Measurements from ENCODE around the gene FANCM. TPM values are rescaled to one million over a fixed set of nuclear protein-coding genes. Genes with fewer than 3 reads are reported as not detected.

FANCM gene, protein sequence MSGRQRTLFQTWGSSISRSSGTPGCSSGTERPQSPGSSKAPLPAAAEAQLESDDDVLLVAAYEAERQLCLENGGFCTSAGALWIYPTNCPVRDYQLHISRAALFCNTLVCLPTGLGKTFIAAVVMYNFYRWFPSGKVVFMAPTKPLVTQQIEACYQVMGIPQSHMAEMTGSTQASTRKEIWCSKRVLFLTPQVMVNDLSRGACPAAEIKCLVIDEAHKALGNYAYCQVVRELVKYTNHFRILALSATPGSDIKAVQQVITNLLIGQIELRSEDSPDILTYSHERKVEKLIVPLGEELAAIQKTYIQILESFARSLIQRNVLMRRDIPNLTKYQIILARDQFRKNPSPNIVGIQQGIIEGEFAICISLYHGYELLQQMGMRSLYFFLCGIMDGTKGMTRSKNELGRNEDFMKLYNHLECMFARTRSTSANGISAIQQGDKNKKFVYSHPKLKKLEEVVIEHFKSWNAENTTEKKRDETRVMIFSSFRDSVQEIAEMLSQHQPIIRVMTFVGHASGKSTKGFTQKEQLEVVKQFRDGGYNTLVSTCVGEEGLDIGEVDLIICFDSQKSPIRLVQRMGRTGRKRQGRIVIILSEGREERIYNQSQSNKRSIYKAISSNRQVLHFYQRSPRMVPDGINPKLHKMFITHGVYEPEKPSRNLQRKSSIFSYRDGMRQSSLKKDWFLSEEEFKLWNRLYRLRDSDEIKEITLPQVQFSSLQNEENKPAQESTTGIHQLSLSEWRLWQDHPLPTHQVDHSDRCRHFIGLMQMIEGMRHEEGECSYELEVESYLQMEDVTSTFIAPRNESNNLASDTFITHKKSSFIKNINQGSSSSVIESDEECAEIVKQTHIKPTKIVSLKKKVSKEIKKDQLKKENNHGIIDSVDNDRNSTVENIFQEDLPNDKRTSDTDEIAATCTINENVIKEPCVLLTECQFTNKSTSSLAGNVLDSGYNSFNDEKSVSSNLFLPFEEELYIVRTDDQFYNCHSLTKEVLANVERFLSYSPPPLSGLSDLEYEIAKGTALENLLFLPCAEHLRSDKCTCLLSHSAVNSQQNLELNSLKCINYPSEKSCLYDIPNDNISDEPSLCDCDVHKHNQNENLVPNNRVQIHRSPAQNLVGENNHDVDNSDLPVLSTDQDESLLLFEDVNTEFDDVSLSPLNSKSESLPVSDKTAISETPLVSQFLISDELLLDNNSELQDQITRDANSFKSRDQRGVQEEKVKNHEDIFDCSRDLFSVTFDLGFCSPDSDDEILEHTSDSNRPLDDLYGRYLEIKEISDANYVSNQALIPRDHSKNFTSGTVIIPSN (N-terminal part only)
- 1 to 10 TPM; 2.6 to 7.1 (median 3.2) TPM for total RNA-seq

DNA sequence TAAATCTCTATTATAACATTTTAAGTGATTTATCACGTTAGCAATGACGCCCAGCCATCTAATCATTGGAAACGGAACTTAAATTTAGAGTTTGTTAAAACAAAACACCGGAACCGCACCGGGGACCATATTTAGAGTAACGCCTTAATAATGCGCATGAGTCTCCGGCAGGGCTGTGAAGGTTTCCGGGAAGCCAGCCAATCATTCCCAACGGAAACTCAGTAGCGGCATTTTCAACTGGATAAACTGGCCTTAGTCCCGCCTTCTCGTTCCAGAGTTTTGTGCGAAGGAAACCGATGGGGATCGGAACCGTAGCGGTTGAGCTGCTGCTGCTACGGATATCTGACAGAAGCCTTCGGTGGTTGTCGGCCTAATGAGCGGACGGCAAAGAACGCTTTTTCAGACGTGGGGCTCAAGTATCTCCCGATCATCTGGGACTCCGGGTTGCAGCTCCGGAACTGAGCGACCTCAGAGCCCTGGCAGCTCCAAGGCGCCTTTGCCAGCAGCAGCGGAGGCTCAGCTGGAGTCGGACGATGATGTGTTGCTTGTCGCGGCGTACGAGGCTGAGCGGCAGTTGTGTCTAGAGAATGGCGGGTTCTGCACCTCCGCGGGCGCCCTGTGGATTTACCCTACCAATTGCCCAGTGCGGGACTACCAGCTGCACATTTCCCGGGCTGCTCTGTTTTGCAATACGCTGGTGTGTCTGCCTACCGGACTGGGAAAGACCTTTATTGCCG lies at the start of gene FANCM:
Gene FANCM (plus strand): TSS at position 272 of the 737 bp plus-strand sequence. CDS start 102 bp downstream, at position 374.
- Histone ChIP-seq H3K27me3 (no peaks in the 10 kb centered on the region), H3K4me1 (peaks cover 12 to 42% (median 39%) of the 10 kb centered on the region in 4 donors), H3K36me3 (no peaks in the 10 kb centered on the region), H3K27ac (replicated peaks in 1 of 4) (peak within 1 kb of the TSS; percentile 83 to 90 (median 86)), H3K4me3 (peak within 1 kb of the TSS; percentile 70 to 86 (median 74)), H3K9me3 (no peaks in the 10 kb centered on the region)
- intact Hi-C loops (cut with DNase I), result loop anchor here (2.0 to 5.0 kb wide), 2 partner anchors 173 to 239 kb away; partner anchors contain the start of gene TOGARAM1
- WGBS, result under 1% methylated on average over 18 of the region's 48 CpGs
- TF ChIP-seq POLR2A (IDR thresholded peaks at IDR 0.05; ENCODE audit: low read depth), result no peak
- TF ChIP-seq EP300 (IDR thresholded peaks at IDR 0.05), result no peak
- peak; percentile 65 to 89 for TF ChIP-seq POLR2AphosphoS5 (IDR thresholded peaks at IDR 0.05)
- TF ChIP-seq, protein P1, sequence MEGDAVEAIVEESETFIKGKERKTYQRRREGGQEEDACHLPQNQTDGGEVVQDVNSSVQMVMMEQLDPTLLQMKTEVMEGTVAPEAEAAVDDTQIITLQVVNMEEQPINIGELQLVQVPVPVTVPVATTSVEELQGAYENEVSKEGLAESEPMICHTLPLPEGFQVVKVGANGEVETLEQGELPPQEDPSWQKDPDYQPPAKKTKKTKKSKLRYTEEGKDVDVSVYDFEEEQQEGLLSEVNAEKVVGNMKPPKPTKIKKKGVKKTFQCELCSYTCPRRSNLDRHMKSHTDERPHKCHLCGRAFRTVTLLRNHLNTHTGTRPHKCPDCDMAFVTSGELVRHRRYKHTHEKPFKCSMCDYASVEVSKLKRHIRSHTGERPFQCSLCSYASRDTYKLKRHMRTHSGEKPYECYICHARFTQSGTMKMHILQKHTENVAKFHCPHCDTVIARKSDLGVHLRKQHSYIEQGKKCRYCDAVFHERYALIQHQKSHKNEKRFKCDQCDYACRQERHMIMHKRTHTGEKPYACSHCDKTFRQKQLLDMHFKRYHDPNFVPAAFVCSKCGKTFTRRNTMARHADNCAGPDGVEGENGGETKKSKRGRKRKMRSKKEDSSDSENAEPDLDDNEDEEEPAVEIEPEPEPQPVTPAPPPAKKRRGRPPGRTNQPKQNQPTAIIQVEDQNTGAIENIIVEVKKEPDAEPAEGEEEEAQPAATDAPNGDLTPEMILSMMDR (IDR thresholded peaks at IDR 0.05), result no peak
- peak; percentile 97 for DNase-seq (ENCODE audit: extremely low spot score)

DNA sequence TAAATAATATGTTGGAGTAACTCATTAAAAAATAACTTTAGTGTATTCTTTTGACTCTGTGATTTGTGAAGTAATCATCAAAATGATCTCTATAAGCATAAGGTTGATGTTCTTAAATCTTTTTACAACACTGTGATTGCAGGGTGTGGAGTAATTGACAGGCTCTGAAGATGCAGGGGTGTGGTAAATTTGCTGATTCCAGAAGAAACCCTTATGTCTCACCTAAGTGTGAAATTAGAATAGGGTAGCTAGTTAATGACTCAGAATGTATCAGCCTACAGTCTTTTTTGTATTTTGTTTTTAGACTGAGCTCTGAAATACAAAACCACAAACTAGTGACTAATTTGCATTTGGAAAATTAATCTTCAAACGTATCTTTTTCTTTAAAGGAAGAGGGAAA lies 45.9 kb upstream of the FANCM start:
- peaks cover 0 to 3% (median 0%) of the 10 kb centered on the region in 4 donors for H3K36me3 ChIP-seq
- H3K4me1 ChIP-seq, result peaks cover 13 to 67% (median 57%) of the 10 kb centered on the region in 4 donors
- H3K9me3 ChIP-seq, result no peaks in the 10 kb centered on the region
- intact Hi-C loops (cut with DNase I), result loop anchor here (10.0 kb wide), 1 partner anchor 175 kb away; no protein-coding TSS in a partner anchor
- no peak for TF ChIP-seq POLR2AphosphoS5 (IDR thresholded peaks at IDR 0.05)
- no peak for TF ChIP-seq EP300 (IDR thresholded peaks at IDR 0.05)
- no peak for TF ChIP-seq POLR2A (IDR thresholded peaks at IDR 0.05; ENCODE audit: low read depth)
- TF ChIP-seq, protein P1 (IDR thresholded peaks at IDR 0.05), result no peak
- 36% methylated on average over 1 of the region's 1 CpG for WGBS
- no peak for DNase-seq (ENCODE audit: extremely low spot score)
- no peak overlapping the region for H3K27ac ChIP-seq (replicated peaks in 1 of 4)
- H3K4me3 ChIP-seq, result no peak overlapping the region
- H3K27me3 ChIP-seq, result no peaks in the 10 kb centered on the region

- Histone ChIP-seq H3K27ac (replicated peaks in 1 of 4) (no peak overlapping the region), H3K36me3 (peaks cover 7 to 20% (median 13%) of the 10 kb centered on the region in 4 donors), H3K4me3 (no peak overlapping the region), H3K4me1 (peaks cover 6 to 48% (median 38%) of the 10 kb centered on the region in 4 donors), H3K27me3 (no peaks in the 10 kb centered on the region), H3K9me3 (no peaks in the 10 kb centered on the region)
- intact Hi-C loops (cut with DNase I), result no loop called here
- no peak for DNase-seq (ENCODE audit: extremely low spot score)
- 72% methylated on average over 2 of the region's 2 CpGs for WGBS
- TF ChIP-seq EP300 (IDR thresholded peaks at IDR 0.05) (no peak), POLR2A (IDR thresholded peaks at IDR 0.05; ENCODE audit: low read depth) (no peak), POLR2AphosphoS5 (IDR thresholded peaks at IDR 0.05) (no peak)
- TF ChIP-seq, protein P1 (IDR thresholded peaks at IDR 0.05), result no peak
Observed at GRCh38 chr14:45091710-45092109, 44.0 kb upstream of the FANCM start.

GRCh38 chr14:45094275-45094674 lies 41.5 kb upstream of the FANCM start:
- intact Hi-C loops (cut with DNase I), result no loop called here
- Histone ChIP-seq H3K36me3 (peaks cover 18 to 44% (median 34%) of the 10 kb centered on the region in 4 donors), H3K4me3 (no peak overlapping the region), H3K27me3 (no peaks in the 10 kb centered on the region), H3K9me3 (no peaks in the 10 kb centered on the region), H3K4me1 (peaks cover 0 to 28% (median 13%) of the 10 kb centered on the region in 4 donors), H3K27ac (replicated peaks in 1 of 4) (no peak overlapping the region)
- no peak for DNase-seq (ENCODE audit: extremely low spot score)
- no peak for TF ChIP-seq POLR2AphosphoS5 (IDR thresholded peaks at IDR 0.05)
- no peak for TF ChIP-seq EP300 (IDR thresholded peaks at IDR 0.05)
- TF ChIP-seq, protein P1 (IDR thresholded peaks at IDR 0.05), result no peak
- TF ChIP-seq POLR2A (IDR thresholded peaks at IDR 0.05; ENCODE audit: low read depth), result no peak
- WGBS, result 91% methylated on average over 2 of the region's 2 CpGs
